Epidermal melanocyte (primary cell): ENCODE data around the gene CACNG6.
"Not testable (repeated sequence)": the region's sequence is repeated elsewhere in the genome, so short reads cannot be mapped to it uniquely, and the experiment has no call there.

Experiments used
- DNase-seq: peaks from one replicate; pipeline ENCODE4 v3.0.0; 2011; ENCODE audit warnings: low spot score; ENCODE audit not compliant: insufficient read length

Gene CACNG6

GRCh38 chr19:53999694-54000093 is 8.3 kb downstream of the CACNG6 start:
- DNase-seq: peak; percentile 1

GRCh38 chr19:54001496-54001895 is 10.1 kb downstream of the CACNG6 start:
- peak; percentile 12 for DNase-seq

GRCh38 chr19:54002495-54003315 is 11.3 kb downstream of the CACNG6 start:
- DNase-seq: peak; percentile 8

- DNase-seq: no peak
Measured at GRCh38 chr19:54009440-54009839, 18.0 kb downstream of the CACNG6 start.

GRCh38 chr19:54010474-54010873 is 19.0 kb downstream of the CACNG6 start:
- DNase-seq: no peak

GRCh38 chr19:54011507-54012211 is 20.2 kb downstream of the CACNG6 start:
- DNase-seq: peak; percentile 7

- DNase-seq: no peak
Measured at GRCh38 chr19:54013866-54014265, 22.4 kb downstream of the CACNG6 start.

GRCh38 chr19:54014920-54015560 is 23.6 kb downstream of the CACNG6 start:
- DNase-seq: peak; percentile 10

- DNase-seq: peak; percentile 4
Measured at GRCh38 chr19:54017261-54017660, 25.8 kb downstream of the CACNG6 start.

- DNase-seq: no peak
Measured at GRCh38 chr19:54021363-54021762, 29.9 kb downstream of the CACNG6 start.

- no peak for DNase-seq
Measured at GRCh38 chr19:54021932-54022331, 30.5 kb downstream of the CACNG6 start.

GRCh38 chr19:54023191-54023590 is 31.8 kb downstream of the CACNG6 start:
- DNase-seq: no peak

GRCh38 chr19:54024660-54025059 is 33.2 kb downstream of the CACNG6 start:
- no peak for DNase-seq

GRCh38 chr19:54026656-54027055 is 35.2 kb downstream of the CACNG6 start:
- no peak for DNase-seq

GRCh38 chr19:54029301-54029700 is 37.9 kb downstream of the CACNG6 start:
- DNase-seq: no peak

GRCh38 chr19:54029930-54030490 is 38.6 kb downstream of the CACNG6 start:
- no peak for DNase-seq

GRCh38 chr19:54030895-54031586 is 39.6 kb downstream of the CACNG6 start:
- DNase-seq: no peak

- peak; percentile 53 for DNase-seq
Measured at GRCh38 chr19:54035215-54036178, 44.1 kb downstream of the CACNG6 start.

- DNase-seq: not testable (repeated sequence)
Measured at GRCh38 chr19:54036542-54036941, 45.1 kb downstream of the CACNG6 start.

- DNase-seq: no peak
Measured at GRCh38 chr19:54040003-54040402, 48.6 kb downstream of the CACNG6 start.
